GM21447 (cell line): ENCODE results near the gene GSTA1.
"Not testable (repeated sequence)": the region's sequence is repeated elsewhere in the genome, so short reads cannot be mapped to it uniquely, and the experiment has no call there.

ENCODE experiments used
- ATAC-seq: cut with Tn5 transposase; IDR thresholded peaks from one replicate; pipeline ENCODE4 v1.9.1; 2021; ENCODE audit not compliant: unreplicated experiment

GSTA1 gene

GRCh38 chr6:52803668-52804255 is at the start of gene GSTA1:
TSS of gene GSTA1 (minus strand) at chr6:52803816. CDS start at chr6:52799267, 4,549 bp downstream.
- not testable (repeated sequence) for ATAC-seq

DNA sequence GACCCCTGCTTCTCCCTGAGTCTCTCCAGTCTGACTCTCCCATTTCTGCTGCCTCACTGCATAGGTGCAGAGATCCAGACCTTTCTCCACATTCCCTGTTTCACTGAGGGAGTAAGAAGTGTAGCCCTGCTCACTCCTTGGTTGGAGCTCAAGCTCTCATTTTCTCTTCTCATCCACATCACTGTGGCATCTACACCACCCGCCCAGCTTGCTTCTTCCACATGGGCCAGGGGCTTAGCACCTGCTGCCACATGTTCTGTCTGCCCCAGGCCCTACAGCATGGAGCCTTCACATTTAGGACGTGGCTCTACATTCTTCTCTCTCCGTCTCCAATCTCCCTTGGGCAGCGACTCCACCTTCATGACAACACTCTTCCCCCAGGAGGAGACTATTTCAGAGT is 45.5 kb upstream of the GSTA1 start:
- no peak for ATAC-seq

- no peak for ATAC-seq
Measured at GRCh38 chr6:52846002-52846401, 42.4 kb upstream of the GSTA1 start.

- no peak for ATAC-seq
Measured at GRCh38 chr6:52843605-52844004, 40.0 kb upstream of the GSTA1 start.

DNA sequence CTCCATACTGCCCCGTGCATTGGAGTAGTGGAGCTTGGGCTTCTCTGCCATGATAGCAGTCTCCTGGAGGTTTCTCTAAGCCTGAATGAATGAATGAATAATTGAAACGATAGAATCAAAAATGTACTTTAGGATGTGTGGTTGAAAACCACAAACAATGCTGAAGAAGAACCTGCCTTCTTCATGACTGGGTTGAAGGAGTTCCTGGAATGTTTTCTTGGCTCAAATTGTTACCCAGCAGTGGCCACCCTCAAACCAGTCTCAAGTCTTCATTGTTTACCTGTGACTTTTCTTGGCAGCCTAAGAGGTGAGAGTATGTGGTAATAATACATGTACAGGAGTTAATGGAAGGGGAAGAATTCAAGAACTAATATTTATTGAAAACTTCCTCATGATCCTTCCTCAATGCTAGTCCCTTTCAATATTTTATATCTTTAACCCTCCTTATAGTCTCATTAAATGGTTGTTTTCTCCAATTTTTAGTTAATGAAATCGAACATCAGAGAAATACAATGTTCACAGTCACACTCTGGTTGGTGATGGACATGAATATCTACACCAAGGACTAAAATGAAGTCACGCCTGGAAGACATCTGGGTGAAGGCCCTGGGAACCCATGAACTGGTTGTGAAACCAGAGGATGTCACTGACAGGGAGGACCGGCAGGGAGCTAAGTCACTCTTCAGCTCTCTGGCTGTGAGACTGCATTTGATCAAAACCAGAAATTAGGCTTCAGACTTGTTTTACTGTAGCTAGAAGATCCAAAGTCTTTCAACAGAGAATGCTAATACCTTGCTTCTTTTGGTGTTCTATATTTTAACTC is 37.4 kb upstream of the GSTA1 start, which contains the start of gene GSTA5:
GSTA5 (minus strand) TSS at position 51 of the 823 bp plus-strand sequence.
- no peak for ATAC-seq

GRCh38 chr6:52839124-52840055 is 35.8 kb upstream of the GSTA1 start:
- ATAC-seq = peak; percentile 83

DNA sequence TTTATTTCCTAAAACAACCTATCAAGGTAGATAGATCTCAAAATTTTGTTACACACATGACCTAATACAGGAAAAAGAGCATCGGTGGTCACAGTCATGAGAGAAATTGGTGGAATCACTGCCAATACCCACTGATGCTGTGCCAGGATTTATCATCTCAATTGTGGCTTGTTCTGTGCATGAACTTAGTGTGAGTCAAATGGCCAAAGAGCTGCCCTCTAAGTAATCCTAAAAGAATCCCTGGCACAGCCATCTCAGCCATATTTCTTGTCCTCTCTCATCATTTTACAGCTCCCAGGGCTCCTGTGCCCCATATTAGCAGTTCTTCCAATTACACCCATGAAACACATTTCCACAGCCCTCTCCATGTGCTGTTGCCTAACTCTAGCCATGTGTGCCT is 30.9 kb upstream of the GSTA1 start:
- no peak for ATAC-seq

DNA sequence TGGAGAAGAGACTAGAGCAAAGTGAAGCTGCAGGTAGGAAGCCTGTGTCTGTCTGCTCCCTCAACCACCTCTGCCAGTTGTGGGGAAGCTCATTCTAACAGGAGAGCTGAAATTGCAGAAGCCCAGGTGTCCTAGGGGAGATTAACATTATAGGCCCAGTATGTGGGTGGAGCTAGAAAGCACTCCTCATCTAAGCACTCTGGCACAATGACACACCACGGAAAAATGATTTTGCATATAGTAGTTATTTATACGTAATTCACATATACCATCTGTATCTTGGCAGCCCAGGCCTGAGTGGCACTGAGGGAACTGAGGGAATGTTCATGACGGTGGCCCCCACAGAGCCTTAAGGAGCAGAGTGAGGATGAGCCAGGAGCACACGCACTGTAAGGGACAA is 27.3 kb upstream of the GSTA1 start:
- not testable (repeated sequence) for ATAC-seq

DNA sequence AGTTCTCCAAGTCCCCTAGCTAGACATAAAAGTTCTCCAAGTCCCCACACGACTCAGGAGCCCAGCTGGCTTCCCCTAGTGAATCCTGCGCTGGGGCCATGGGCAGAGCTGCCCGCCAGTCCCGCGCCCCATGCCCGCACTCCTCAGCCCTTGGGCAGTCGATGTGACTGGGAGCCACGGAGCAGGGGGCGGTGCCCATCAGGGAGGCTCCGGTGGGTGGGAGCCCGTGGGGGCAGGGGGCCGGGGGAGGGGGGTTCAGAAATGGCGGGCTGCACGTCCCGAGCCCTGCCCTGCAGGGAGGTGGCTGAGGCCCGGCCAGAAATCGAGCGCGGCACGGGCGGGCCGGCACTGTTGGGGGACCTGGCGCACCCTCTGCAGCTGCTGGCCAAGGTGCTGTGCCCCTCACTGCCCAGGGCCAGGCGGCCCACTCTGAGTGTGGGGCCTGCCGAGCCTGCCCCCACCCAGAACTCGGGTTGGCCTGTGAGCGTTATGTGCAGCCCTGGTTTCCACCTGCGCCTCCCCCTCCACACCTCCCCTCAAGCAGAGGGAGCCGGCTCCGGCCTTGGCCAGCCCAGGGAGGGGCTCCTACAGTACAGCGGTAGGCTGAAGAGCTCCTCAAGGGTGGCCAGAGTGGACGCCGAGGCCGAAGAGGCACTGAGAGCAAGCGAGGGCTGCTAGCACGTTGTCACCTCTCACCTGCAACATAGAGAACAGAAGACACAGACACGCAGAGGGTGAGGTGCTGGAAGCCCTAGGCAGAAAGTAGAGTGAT is 25.6 kb upstream of the GSTA1 start:
- no peak for ATAC-seq

DNA sequence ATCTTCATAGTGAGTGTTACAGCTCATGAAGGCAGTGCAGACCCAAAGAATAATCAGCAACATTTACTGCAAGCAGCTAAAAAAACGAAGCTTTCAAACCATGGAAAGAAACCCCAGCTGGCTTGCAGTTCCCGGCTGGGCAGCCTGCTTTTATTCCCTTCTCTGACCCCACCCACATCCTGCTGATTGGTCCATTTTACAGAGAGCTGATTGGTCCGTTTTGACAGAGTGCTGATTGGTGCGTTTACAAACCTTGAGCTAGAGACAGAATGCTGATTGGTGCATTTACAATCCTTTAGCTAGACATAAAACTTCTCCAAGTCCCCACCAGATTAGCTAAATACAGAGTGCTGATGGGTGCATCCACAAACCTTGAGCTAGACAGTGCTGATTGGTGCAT is 25.0 kb upstream of the GSTA1 start:
- ATAC-seq = not testable (repeated sequence)

DNA sequence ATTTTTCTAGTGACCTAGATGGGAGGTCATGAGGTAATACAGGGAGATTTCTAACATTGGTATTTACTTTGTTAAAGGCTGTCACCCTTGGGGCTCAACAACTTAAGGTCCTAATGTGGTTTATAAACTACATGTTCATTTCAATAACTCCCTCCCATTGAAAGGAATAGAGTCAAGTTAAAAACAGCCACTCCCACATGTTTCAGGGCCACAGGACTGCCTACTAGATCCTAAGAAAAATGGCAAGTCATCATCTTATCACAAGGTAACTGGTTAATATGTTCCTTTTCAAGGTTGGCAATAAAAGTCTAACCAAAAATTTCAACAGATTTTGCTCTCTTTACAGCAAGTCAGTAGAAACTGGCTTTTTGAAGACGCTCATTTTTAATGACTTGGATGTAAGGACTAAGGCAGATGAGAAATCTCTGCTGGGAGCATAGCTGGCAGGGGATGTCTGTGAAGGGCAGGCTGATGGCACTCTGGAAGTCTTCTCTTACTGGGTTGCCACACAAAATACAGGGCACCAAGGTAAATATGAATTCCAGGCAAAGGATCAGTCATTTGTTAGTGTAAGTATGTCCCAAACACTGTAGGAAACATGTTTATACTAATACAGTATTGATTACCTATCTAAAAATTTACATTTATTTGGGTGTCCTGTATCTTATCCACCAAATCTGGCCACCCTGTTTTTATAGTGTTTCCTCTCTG is 23.6 kb upstream of the GSTA1 start:
- ATAC-seq = not testable (repeated sequence)

- no peak for ATAC-seq
Measured at GRCh38 chr6:52826513-52826912, 22.9 kb upstream of the GSTA1 start.

- not testable (repeated sequence) for ATAC-seq
Measured at GRCh38 chr6:52825900-52826459, 22.4 kb upstream of the GSTA1 start.

DNA sequence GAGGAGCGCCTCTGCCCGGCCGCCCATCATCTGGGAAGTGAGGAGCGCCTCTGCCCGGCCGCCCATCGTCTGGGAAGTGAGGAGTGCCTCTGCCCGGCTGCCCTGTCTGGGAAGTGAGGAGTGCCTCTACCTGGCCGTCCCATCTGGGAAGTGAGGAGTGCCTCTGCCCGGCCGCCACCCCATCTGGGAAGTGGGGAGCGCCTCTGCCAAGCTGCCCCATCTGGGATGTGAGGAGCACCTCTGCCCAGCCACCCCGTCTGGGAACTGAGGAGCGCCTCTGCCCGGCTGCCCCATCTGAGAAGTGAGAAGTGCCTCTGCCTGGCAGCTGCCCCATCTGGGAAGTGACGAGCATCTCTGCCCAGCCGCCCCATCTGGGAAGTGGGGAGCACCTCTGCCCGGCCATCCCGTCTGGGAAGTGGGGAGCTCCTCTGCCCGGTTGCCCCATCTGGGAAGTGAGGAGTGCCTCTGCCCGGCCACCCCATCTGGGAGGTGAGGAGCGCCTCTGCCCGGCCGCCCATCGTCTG is 21.7 kb upstream of the GSTA1 start:
- not testable (repeated sequence) for ATAC-seq

DNA sequence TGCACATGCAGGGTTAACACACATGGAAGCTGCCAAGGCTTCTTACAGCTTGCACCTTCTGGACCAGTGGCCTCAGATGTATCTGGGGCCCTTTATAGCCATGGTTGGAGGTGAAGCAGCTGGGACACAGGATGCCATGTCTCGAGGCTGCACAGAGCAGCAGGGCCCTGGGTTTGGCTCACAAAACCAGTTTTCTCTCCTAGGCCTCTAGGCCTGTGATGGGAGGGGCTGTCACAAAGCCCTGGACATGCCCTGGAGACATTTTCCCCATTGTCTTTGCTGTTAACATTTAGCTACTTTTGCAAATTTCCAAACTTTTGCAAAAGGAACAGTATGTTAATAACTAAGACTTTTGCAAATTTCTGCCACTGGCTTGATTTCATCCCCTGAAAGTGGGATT is 18.2 kb upstream of the GSTA1 start:
- ATAC-seq = no peak

- ATAC-seq = no peak
Measured at GRCh38 chr6:52820198-52820597, 16.6 kb upstream of the GSTA1 start.

GRCh38 chr6:52815167-52816092 is 11.8 kb upstream of the GSTA1 start:
- peak; percentile 82 for ATAC-seq

DNA sequence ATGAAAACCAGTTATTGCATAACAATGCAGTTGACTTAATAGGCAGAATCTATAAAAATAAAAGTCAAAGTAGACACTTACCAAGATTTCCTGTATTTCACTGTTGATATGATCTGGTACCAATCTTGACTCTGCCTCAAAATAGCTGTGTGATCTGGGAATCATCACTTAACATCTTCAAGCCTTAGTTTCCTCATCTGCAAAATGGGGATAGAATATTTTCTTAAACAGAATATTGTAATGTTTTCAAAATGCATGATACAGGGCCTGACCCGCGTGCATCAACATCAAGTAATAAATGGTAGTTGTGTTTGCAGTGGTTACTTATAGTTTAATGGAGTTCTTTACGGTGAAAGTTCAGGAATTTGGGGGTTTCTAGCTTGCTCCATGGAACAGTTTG is 10.9 kb upstream of the GSTA1 start:
- not testable (repeated sequence) for ATAC-seq
